HG02938 (cell line): ENCODE results near the gene SPAG7.
"Not testable (repeated sequence)": the region's sequence is repeated elsewhere in the genome, so short reads cannot be mapped to it uniquely, and the experiment has no call there.

Experiments
- ATAC-seq: cut with Tn5 transposase; IDR thresholded peaks from one replicate; pipeline ENCODE4 v1.9.1; 2021; ENCODE audit warnings: mild to moderate bottlenecking, moderate library complexity; ENCODE audit not compliant: unreplicated experiment

The SPAG7 gene

DNA sequence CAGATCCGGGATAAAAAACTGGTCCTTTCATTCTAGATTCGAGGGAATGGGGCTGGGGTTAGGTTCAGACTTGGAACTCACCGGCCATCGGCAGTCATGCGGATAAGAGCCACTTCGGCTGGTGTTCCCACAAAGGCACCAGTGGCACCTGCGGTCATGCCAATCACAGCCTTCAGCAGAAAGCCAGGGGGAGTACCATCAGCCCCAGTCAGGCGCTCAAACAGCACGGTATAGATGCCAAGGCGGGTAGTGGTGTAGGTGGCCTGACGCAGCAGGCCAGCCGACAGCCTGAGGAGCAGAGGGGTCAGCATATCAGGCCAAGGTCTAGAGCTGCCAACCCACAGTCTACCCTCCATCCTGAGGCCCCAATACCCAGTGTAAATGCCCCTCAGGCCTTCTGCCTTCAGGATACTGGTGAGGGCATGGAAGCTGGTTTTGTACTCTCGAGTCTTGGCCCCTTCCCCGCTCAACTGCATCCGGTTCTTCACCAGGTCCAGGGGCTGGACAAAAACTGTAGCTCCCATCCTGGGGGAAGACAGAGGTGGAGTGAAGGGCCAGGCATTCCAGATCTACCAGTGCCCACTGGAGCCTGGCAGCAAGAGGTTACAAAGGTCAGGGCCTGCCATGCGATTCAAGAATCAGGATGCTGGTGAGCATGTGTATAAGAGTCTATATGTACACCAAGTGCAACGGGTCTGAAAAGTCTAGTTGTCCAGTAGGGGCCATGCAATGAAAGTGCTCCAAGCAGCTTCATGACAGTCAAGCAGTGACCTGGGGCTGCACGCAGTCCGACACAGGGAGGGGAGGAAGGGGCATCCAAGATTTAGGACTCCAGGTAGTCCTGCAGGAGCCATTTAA lies 28.7 kb downstream of the SPAG7 start:
- ATAC-seq, result no peak

DNA sequence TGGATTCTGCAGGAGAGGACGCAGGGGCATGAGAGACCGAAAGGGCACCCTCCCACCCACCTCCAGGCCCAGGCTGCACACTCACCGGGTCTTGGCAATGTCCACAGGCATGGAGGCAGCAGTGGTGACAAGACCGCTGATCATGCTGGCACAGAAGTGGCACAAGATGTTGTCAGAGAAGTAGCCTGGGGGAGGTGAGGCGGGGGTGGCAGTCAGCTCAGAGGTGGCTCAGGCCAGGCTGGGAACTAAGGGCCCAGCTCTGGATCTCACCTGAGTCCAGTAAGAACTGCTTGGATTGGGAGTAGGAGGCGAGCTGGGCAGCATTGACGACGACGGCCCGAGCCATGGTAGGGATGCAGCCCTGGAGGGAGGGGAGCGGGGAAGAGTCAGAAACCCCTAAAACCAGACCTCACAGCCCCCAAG lies 29.5 kb downstream of the SPAG7 start:
- ATAC-seq, result no peak

- ATAC-seq, result no peak
Observed at GRCh38 chr17:4937553-4937952, 30.1 kb downstream of the SPAG7 start.

- ATAC-seq, result no peak
Observed at GRCh38 chr17:4936436-4936835, 31.2 kb downstream of the SPAG7 start.

DNA sequence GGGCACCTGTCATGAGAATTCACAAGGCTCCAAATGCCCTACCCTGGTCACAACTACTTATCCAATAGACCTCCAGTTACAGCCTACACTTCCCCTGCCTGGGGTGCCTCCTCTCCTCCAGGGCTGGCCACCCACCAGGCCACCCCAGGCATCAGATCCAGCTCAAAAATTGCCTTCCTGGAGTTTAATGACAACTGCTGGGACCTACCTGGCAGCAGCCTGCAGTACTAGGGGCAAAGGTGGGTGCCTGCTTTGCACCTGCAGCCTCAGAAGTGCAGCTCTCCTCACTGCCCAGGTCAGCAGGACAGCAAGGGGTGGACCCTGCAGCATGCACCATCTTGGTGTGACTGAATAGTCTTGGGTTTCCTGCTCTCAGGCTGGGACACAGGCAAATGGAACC lies 32.0 kb downstream of the SPAG7 start:
- ATAC-seq, result no peak

- no peak for ATAC-seq
Observed at GRCh38 chr17:4934173-4934979, 33.2 kb downstream of the SPAG7 start.

DNA sequence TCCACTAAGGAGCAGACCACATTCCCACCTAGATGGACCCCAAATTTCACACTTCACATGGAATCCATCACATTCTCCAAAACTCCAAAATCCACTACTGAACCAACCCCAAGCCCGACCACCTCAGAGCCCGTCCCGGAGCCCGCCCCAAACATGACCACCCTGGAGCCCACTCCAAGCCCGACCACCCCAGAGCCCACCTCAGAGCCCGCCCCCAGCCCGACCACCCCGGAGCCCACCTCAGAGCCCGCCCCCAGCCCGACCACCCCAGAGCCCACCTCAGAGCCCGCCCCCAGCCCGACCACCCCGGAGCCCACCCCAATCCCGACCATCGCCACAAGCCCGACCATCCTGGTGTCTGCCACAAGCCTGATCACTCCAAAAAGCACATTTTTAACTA lies 34.0 kb downstream of the SPAG7 start:
- ATAC-seq, result no peak

GRCh38 chr17:4932756-4933155 lies 34.9 kb downstream of the SPAG7 start:
- ATAC-seq, result no peak

GRCh38 chr17:4931963-4932362 lies 35.7 kb downstream of the SPAG7 start, which contains the start of gene GP1BA:
TSS of gene GP1BA (plus strand) at chr17:4932277. CDS start at chr17:4932605, 328 bp downstream.
- ATAC-seq, result no peak

DNA sequence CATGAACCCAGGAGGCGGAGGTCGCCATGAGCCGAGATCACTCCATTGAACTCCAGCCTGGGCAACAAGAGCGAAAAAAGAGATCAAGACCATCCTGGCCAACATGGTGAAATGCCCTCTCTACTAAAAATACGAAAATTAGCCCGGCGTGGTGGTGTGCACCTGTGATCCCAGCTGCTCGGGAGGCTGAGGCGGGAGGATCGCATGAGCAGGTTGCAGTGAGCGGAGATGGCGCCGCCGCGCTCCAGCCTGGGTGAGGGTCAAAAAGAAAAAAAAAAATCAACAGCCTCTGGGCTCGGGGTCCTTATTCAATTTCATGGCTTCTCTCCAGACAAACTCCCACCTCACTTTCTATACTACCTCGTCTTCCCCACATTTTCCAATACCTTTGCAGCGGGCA lies 38.7 kb downstream of the SPAG7 start:
- ATAC-seq, result no peak

- not testable (repeated sequence) for ATAC-seq
Observed at GRCh38 chr17:4926577-4927335, 40.9 kb downstream of the SPAG7 start.

DNA sequence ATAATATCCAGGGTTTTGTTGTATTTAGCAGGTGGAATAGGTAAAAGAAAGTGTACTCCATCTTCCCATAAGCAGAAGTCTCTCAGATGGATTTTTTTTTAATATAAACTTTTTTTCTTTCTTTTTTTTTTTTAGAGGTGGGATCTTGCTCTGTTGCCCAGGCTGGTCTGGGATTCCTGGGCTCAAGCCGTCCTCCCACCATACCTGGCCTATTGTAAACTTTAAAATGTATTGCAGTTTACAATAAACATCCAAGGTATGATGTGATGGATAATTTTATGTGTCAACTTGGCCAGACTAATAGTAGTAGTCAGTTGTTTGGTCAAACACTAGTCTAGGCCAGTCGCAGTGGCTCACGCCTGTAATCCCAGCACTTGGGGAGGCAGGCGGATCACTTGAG lies 46.3 kb downstream of the SPAG7 start:
- ATAC-seq, result no peak

- ATAC-seq, result no peak
Observed at GRCh38 chr17:4920351-4921048, 47.1 kb downstream of the SPAG7 start.

GRCh38 chr17:4919511-4920047 lies 48.0 kb downstream of the SPAG7 start:
- no peak for ATAC-seq

GRCh38 chr17:4914551-4914950 lies 53.1 kb downstream of the SPAG7 start:
- ATAC-seq, result not testable (repeated sequence)

GRCh38 chr17:4913994-4914393 lies 53.6 kb downstream of the SPAG7 start:
- no peak for ATAC-seq
